K562 (cell line): Measurements from ENCODE around the gene DPP4. TPM values are rescaled to one million over a fixed set of nuclear protein-coding genes. Genes with fewer than 3 reads are reported as not detected.

Experiments used
- ATAC-seq: fragments of 200-7000 bp; cut with Tn5 transposase; 3 replicates; pipeline ENCODE4 v1.9.1; 2020; ENCODE audit warnings: moderate library complexity
- BruUV-seq: library from RNA; stranded (reverse); fragments of 400-500 nt; replicated peaks from 2 replicates; lab custom pipeline; 2021; lab: Mats Ljungman, UMichigan
- CTCF ChIA-PET: fragments of 300-600 bp; formaldehyde crosslinking; extraction: SDS; loops from one replicate; lab custom pipeline; 2021; ENCODE audit warnings: low intra/inter-chr PET ratio; lab: Yijun Ruan, JAX
- POLR2A ChIA-PET: fragments of 300-600, 350-650 bp; sonication (Branson Sonifier 250); formaldehyde crosslinking; extraction: SDS; loops from one replicate; lab custom pipeline; 2021; ENCODE audit warnings: antibody characterized with exemption, inconsistent platforms; lab: Yijun Ruan, JAX
- DNase-seq, 4 experiments: peaks; one replicate each; pipeline versions ENCODE4 v3.0.0 to v3.0.0-alpha.2; 2011 to 2018; ENCODE audit warnings: low spot score in 3 of 4, mixed read lengths in 3 of 4; ENCODE audit errors: extremely low read depth in 1 of 4
- FAIRE-seq: peaks from 2 replicates; lab custom pipeline; 2011; peaks lifted over from hg19 to GRCh38; lab: Jason Lieb, UNC
- H2AFZ ChIP-seq: 2 replicates; pipeline ENCODE4 v1.6.0; 2011; ENCODE audit warnings: low read depth, low read length, control low read depth, inconsistent platforms
- H3K27ac ChIP-seq: fragments of 200-600 bp; 3 replicates; pipeline ENCODE4 v1.8.0; 2011; ENCODE audit warnings: low read depth, mild to moderate bottlenecking, control low read depth, inconsistent platforms, low read length, moderate library complexity, mixed read lengths; ENCODE audit errors: extremely low read depth
- H3K27me3 ChIP-seq, 2 experiments: fragments of 300-600 bp in 1 of 2; 2 replicates in 1 of 2; 3 replicates in 1 of 2; pipeline versions ENCODE4 v1.6.0 to v1.8.0; 2011; ENCODE audit warnings: inconsistent platforms in 2 of 2, low read length in 2 of 2, mild to moderate bottlenecking in 1 of 2, mixed read lengths in 1 of 2, moderate library complexity in 1 of 2; ENCODE audit not compliant: control insufficient read depth in 2 of 2, insufficient read depth in 2 of 2
- H3K36me3 ChIP-seq: fragments of 300-600 bp; 3 replicates; pipeline ENCODE4 v1.8.0; 2011; ENCODE audit warnings: mild to moderate bottlenecking, low read length, inconsistent platforms; ENCODE audit not compliant: control insufficient read depth, insufficient read depth
- H3K4me1 ChIP-seq, 2 experiments: fragments of 200-600 bp in 1 of 2; replicated peaks in 1 of 2; 2 replicates in 1 of 2; 3 replicates in 1 of 2; pipeline versions ENCODE4 v1.5.1 to v1.8.0; 2011; ENCODE audit warnings: inconsistent platforms in 2 of 2, low read length in 2 of 2, mild to moderate bottlenecking in 1 of 2, mixed read lengths in 1 of 2, moderate library complexity in 1 of 2; ENCODE audit not compliant: control insufficient read depth in 2 of 2, insufficient read depth in 2 of 2
- H3K4me2 ChIP-seq: 2 replicates; pipeline ENCODE4 v1.6.1; 2011; ENCODE audit warnings: low read length, control low read depth, inconsistent platforms, mixed read lengths; ENCODE audit not compliant: insufficient read depth
- H3K4me3 ChIP-seq: fragments of 200-600 bp; sonication (generic), shearing (Covaris generic); 2 replicates; pipeline ENCODE4 v1.5.1; 2016; ENCODE audit warnings: control low read depth, inconsistent platforms
- H3K79me2 ChIP-seq: fragments of 200-600 bp; 3 replicates; pipeline ENCODE4 v1.8.0; 2011; ENCODE audit warnings: low read length, inconsistent platforms; ENCODE audit not compliant: control insufficient read depth, insufficient read depth
- H3K9ac ChIP-seq, 2 experiments: 2 replicates each; pipeline versions ENCODE4 v1.6.0 to v1.6.1; 2011; ENCODE audit warnings: low read depth in 2 of 2, low read length in 2 of 2, control low read depth in 1 of 2, inconsistent platforms in 1 of 2, mild to moderate bottlenecking in 1 of 2, mixed read lengths in 1 of 2; ENCODE audit not compliant: insufficient read depth in 1 of 2
- H3K9me1 ChIP-seq: one replicate; pipeline ENCODE4 v1.6.0; 2011; ENCODE audit warnings: inconsistent platforms, mild to moderate bottlenecking, low read length, moderate library complexity; ENCODE audit not compliant: control insufficient read depth, insufficient read depth
- H3K9me3 ChIP-seq: replicated peaks from 2 replicates; pipeline ENCODE4 v1.5.1; 2011; ENCODE audit warnings: low read depth, low read length, inconsistent platforms; ENCODE audit not compliant: control insufficient read depth, insufficient read depth
- H4K20me1 ChIP-seq: replicated peaks from 2 replicates; pipeline ENCODE4 v1.6.1; 2011; ENCODE audit warnings: low read length, inconsistent platforms, mixed read lengths; ENCODE audit not compliant: control insufficient read depth, insufficient read depth
- HNRNPH1 ChIP-seq: fragments of 200-400 bp; formaldehyde crosslinking; optimal IDR thresholded peaks from 2 replicates; pipeline ENCODE3; 2017; ENCODE audit warnings: low read depth, mild to moderate bottlenecking, low read length, moderate library complexity
- OTX1 ChIP-seq: fragments of 450-650 bp; formaldehyde crosslinking; IDR thresholded peaks from 2 replicates; pipeline ENCODE4 v1.4.0; 2022; ENCODE audit warnings: mild to moderate bottlenecking
- RUNX1 ChIP-seq: sonication (generic); IDR thresholded peaks from 2 replicates; pipeline ENCODE4 v1.6.1; 2016; ENCODE audit warnings: antibody characterized with exemption, low read depth
- SIRT6 ChIP-seq: IDR thresholded peaks from one replicate; pipeline ENCODE4 v1.6.1; 2012; ENCODE audit warnings: low read depth, mild to moderate bottlenecking, control low read depth, inconsistent platforms, low read length, moderate library complexity
- SMARCB1 ChIP-seq: IDR thresholded peaks from 2 replicates; pipeline ENCODE4 v1.6.1; 2011; ENCODE audit warnings: improper control_type of control experiment, low read depth; ENCODE audit not compliant: insufficient read length
- SREBF1 ChIP-seq: fragments of 150-350 bp; IDR thresholded peaks from 2 replicates; pipeline ENCODE4 v1.6.1; 2014; ENCODE audit warnings: antibody characterized with exemption, low read depth, low read length, borderline replicate concordance
- ZNF174 ChIP-seq: fragments of 250-450 bp; sonication (Bioruptor Pico); IDR thresholded peaks from 2 replicates; pipeline ENCODE4 v1.4.0; 2020; ENCODE audit warnings: mild to moderate bottlenecking
- ZNF212 ChIP-seq: fragments of 450-650 bp; formaldehyde crosslinking; IDR thresholded peaks from 2 replicates; pipeline ENCODE4 v1.4.0; 2020; ENCODE audit warnings: mild to moderate bottlenecking
- ZNF444 ChIP-seq: fragments of 250-450 bp; sonication (Bioruptor Pico); IDR thresholded peaks from 2 replicates; pipeline ENCODE4 v1.4.0; 2020; ENCODE audit warnings: mild to moderate bottlenecking, moderate library complexity
- WGBS: fragments of 100-300 bp; shearing (Covaris generic); methylation state at CpG from one replicate; pipeline ENCODE4 v1.1.6; 2016; ENCODE audit warnings: low coverage, mixed read lengths; ENCODE audit not compliant: insufficient coverage; ENCODE audit errors: missing lambda C conversion rate; 5-methylcytosine and 5-hydroxymethylcytosine counted together
- in situ Hi-C: fragments of 300-500 bp; cut with MboI; formaldehyde crosslinking; loops from 4 replicates; pipeline ENCODE4 v1.15.0; 2018; ENCODE audit warnings: inconsistent platforms, mixed read lengths
- intact Hi-C: fragments of 100-400 bp; cut with micrococcal nuclease; formaldehyde crosslinking; loops from 2 replicates; pipeline ENCODE4 v1.14.2; 2022
- polyA plus RNA-seq, 8 experiments: library from polyadenylated mRNA; depleted of rRNA in 4 of 8; stranded (reverse) in 5 of 8; unstranded in 3 of 8; fragments of >200 nt; fragmentation: Nextera tagmentation in 2 of 8; fragmentation: Illumina TruSeq in 1 of 8; extraction: Ambion mirVana in 2 of 8; extraction: Trizol in 1 of 8; gene quantifications; 2 replicates each; pipeline versions ENCODE4 v1.2.1 to v1.2.3, GENCODE V29; 2011 to 2014; ENCODE audit warnings: inconsistent platforms in 1 of 8, missing spikeins in 1 of 8
- total RNA-seq, 7 experiments: library from RNA; depleted of rRNA in 6 of 7; stranded (reverse); fragments of >200 nt in 6 of 7; fragmentation: Illumina TruSeq in 2 of 7; extraction: Trizol in 2 of 7; gene quantifications; 2 replicates each; pipeline versions ENCODE4 v1.2.1 to v1.2.3, GENCODE V29; 2011 to 2021; ENCODE audit warnings: low replicate concordance in 1 of 7
- TF ChIP-seq, protein P1 (sequence below): sonication (generic); formaldehyde crosslinking; IDR thresholded peaks from 2 replicates; pipeline ENCODE4 v1.9.0; 2022; ENCODE audit warnings: mild to moderate bottlenecking, missing genetic modification reagents
- TF ChIP-seq, protein P2 (sequence below), 2 experiments: fragments of 250-450 bp in 1 of 2; fragments of 450-650 bp in 1 of 2; sonication (Bioruptor Pico) in 1 of 2; IDR thresholded peaks; 2 replicates each; pipeline versions ENCODE4 v1.6.1 to v1.8.0; 2016 to 2021; ENCODE audit warnings: mild to moderate bottlenecking in 2 of 2, moderate library complexity in 2 of 2, missing compliant biosample characterization in 1 of 2, missing genetic modification characterization in 1 of 2

DPP4 gene
- total and polyA plus RNA-seq, 9 of the 15 experiments (the other 6 are each of a cell fraction or from before 2014, with no cell fraction given), result 0.11 TPM; not detected in 8

DNA sequence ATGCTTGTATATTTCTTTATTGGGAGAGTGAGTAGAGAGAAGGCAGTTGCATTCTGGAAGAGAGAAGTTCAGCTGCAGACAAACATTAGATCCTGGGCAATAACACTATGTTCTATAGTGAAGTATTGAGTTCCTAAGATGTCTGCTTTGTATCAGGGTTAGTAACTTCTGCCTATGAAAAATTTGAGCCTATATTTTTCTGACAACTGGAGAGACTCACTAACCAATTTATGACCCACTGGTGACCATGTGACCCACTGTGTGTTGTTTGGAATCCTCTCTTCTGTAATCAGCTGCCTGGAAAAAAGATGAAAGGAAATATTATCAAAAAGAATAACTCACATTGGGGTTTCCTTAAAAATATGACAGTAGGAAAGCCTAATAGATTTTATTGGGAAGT, 35.3 kb downstream of the DPP4 start:
- H3K36me3 ChIP-seq, result no peaks in the 10 kb centered on the region
- H4K20me1 ChIP-seq, result no peaks in the 10 kb centered on the region
- no peak overlapping the region for H3K4me3 ChIP-seq
- TF ChIP-seq SIRT6, result no peak
- H3K4me1 ChIP-seq, result no peaks in the 10 kb centered on the region
- ChIA-PET CTCF (no interaction called here), POLR2A (no interaction called here)
- no peak overlapping the region for H3K9ac ChIP-seq
- no peaks in the 10 kb centered on the region for H3K79me2 ChIP-seq
- no peak overlapping the region for H2AFZ ChIP-seq
- intact Hi-C loops (no loop called here), in situ Hi-C loops (no loop called here)
- DNase-seq (no peak), FAIRE-seq (no peak), ATAC-seq (no peak)
- H3K9me3 ChIP-seq, result no peaks in the 10 kb centered on the region
- H3K27ac ChIP-seq, result no peak overlapping the region
- no TSS peak for BruUV-seq
- no peak overlapping the region for H3K4me2 ChIP-seq
- H3K9me1 ChIP-seq, result no peaks in the 10 kb centered on the region
- no peaks in the 10 kb centered on the region for H3K27me3 ChIP-seq

DNA sequence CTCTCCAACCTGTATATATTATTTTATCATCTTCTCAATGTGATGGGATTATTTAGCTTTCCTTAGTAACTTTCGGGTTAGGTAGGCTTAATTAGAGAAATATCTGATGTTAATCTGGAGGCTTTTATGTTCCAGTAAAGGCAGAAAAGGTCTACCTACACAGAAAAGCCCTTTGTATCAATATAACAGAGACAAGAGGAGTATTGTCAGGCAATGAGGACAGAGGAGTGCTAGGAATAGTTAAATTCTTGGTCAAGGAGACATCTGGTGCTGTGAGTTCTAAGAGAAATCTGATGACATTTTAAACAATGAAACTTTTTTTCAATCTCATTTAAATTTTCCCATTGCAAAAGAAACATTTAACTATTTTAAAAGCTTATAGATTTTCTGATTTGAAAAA, 36.1 kb downstream of the DPP4 start:
- Histone ChIP-seq H2AFZ (no peak overlapping the region), H3K4me1 (no peaks in the 10 kb centered on the region), H4K20me1 (no peaks in the 10 kb centered on the region), H3K36me3 (no peaks in the 10 kb centered on the region), H3K9ac (no peak overlapping the region), H3K27ac (no peak overlapping the region), H3K9me3 (no peaks in the 10 kb centered on the region), H3K27me3 (no peaks in the 10 kb centered on the region), H3K4me3 (no peak overlapping the region), H3K79me2 (no peaks in the 10 kb centered on the region), H3K9me1 (no peaks in the 10 kb centered on the region), H3K4me2 (no peak overlapping the region)
- 0% methylated on average over 1 of the region's 1 CpG for WGBS
- in situ Hi-C loops, result no loop called here
- intact Hi-C loops, result no loop called here
- CTCF ChIA-PET, result no interaction called here
- FAIRE-seq, result no peak
- no TSS peak for BruUV-seq
- TF ChIP-seq SMARCB1, result no peak
- no peak for TF ChIP-seq OTX1 (CRISPR knock-in tag)
- no peak for TF ChIP-seq ZNF444 (CRISPR knock-in tag)
- no peak for TF ChIP-seq SREBF1
- no peak for TF ChIP-seq HNRNPH1
- TF ChIP-seq, protein P1, sequence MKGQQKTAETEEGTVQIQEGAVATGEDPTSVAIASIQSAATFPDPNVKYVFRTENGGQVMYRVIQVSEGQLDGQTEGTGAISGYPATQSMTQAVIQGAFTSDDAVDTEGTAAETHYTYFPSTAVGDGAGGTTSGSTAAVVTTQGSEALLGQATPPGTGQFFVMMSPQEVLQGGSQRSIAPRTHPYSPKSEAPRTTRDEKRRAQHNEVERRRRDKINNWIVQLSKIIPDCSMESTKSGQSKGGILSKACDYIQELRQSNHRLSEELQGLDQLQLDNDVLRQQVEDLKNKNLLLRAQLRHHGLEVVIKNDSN (CRISPR knock-in tag), result no peak
- TF ChIP-seq, protein P2, sequence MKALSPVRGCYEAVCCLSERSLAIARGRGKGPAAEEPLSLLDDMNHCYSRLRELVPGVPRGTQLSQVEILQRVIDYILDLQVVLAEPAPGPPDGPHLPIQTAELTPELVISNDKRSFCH (CRISPR knock-in tag; IDR thresholded peaks at IDR 0.05), result no peak
- TF ChIP-seq, protein P2 (tag; IDR thresholded peaks at IDR 0.05), result no peak
- TF ChIP-seq ZNF212 (CRISPR knock-in tag), result no peak
- no peak for TF ChIP-seq ZNF174 (CRISPR knock-in tag)
- no peak for TF ChIP-seq RUNX1
- POLR2A ChIA-PET, result no interaction called here
- ATAC-seq, result no peak
- no peak for DNase-seq
